ENCODE results near the gene SRC.

Gene SRC

GRCh38 chr20:37436527-37437186 lies 90.7 kb downstream of the SRC start:
- no peak for DNase-seq

GRCh38 chr20:37437676-37438075 lies 91.7 kb downstream of the SRC start:
- no peak for DNase-seq

DNA sequence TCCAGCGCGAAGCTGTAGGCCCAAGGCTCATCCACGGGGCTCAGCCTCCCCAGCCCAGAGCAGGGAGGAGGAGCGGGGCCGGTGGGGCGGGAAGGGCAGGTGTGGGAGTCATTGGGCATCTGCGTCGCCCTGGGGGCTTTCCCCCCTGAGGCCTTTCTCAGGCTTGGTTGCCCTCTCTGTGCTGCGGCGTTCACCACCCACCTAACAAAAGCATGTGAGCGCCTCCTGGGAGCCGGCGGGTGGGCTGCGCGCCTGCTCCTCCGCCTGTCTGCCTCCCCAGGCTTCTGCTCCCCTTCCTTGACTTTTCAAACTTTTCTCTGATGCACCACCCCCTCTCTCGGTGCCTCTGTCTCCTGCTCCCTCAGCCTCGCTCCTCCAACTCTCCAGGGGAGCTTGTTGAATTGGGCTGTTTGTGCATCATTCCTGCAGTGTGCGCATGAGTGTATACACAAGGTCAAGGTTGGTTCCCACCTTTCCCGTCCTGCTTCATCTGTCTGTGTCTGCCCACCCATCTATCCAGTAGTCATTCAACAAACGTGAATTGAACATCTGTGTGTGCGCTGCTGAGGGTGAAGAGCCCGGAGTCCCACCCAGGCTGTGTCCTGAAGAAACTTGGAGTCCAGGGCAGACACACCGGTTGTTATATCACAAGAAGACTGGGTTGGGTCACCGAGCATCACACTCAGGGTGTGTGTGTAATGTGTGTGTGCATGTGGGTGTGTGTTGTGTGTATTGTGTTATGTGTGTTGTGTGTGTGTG lies 92.7 kb downstream of the SRC start:
- DNase-seq = no peak

DNA sequence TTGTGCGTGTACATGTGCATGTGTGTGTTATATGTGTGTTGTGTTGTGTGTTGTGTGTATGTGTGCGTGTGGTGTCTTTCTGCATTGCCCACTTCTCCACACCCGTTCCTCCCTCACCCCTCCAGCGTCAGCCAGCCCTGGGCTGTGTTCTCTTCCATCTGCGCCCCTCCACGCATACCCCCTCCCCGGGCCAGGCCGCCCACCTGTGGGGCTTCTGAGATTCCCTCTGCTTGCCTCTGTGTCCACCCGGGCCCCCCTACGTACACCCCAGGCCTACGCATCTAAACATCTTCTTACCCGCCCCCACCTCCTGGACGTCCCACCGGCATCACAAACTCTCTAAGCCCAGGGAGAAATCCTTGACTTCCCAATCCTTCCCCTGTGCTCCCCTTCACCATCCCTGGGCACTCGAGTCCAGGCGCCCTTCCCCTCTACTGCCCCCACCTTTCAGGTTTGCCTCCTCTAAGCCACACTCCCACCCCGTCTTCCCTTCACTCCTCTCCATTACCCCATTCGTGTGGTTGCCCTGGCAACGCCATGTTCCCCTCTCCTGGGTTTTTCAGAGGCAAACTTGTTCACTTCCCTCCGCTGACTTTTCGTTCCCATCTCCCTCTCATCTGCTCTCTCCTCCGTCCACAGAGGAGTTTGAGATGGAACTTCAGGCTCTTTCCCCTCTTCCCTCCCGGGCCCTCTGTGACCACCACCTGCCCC lies 93.4 kb downstream of the SRC start:
- DNase-seq = no peak

DNA sequence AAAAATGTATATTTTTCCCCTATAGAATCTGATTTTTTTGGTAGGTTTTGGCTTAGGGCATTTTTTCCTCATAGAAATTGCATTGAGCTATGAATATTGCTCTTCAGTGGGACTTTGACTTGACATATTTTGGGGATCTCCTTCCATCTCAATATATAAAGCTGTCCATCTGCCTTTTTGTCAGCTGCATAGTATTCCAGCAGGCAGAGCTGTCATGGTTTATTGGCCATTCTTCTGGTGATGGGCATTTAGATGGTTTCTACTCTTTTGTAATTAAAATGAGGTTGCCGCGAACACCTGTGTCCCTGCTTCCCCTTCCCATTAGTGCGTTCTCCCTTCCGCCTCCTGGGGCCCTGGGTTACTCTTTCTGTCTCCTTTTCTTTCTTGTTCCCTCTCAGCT lies 95.1 kb downstream of the SRC start:
- no peak for DNase-seq

DNA sequence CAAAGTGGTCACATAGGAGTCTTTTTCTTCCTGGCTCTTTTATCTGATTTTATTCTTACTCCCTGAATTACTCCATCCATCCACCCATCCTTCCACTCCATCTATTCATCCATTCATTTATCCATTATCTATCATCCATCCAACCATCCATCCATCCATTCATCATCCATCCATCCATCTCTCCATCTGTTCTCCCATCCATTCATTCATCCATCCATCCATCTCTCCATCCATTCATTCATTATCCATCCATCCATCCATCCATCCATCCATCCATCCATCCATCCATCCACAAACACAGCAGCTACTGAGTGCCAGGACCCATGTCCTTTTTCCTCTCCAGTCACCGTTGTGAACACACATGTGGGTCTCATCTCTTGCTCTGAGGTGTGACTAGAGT lies 96.6 kb downstream of the SRC start:
- no peak for DNase-seq

GRCh38 chr20:37442986-37443385 lies 97.0 kb downstream of the SRC start:
- no peak for DNase-seq

DNA sequence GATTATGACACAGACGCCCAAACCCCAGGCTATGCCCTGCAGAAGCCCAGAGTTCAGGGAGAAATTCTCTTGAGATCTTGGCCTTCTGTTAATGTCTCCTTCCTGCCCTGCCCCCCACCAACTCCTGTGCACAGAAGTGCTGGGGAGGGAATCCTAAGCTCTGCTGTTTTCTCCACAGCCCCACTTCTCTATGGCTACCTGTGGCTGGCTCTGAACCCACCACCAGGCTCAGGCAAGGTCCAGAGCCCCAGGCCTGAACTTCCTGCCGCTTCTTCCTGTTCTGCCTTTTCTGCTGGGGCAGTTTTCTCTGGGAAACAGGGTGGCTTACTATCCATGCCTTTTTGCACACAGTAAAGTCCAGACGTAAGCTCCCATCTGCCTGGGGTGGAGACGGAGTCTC lies 97.7 kb downstream of the SRC start:
- DNase-seq = no peak

GRCh38 chr20:37445041-37445440 lies 99.1 kb downstream of the SRC start:
- no peak for DNase-seq

GRCh38 chr20:37446286-37447032 lies 100.5 kb downstream of the SRC start:
- no peak for DNase-seq

DNA sequence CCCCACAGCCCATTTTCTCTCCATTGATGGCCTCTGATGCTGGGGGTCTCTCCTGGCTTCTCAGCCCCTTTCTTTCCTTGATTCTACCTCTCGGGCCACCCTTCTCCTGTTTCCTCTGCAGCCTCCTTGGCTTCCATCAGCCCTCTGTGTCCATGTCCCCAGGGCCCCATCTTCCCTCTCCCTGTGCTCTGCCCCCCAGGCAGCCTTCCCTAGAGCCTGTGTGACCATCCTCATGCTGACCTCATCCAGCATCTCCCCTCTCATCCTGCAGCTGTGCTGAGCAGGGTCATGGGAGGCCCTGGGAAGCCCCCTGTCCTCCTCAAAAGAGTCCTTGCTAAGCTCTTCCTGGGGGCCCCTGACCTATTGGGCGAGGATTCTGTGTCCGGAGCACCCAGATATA lies 101.7 kb downstream of the SRC start:
- DNase-seq = no peak

DNA sequence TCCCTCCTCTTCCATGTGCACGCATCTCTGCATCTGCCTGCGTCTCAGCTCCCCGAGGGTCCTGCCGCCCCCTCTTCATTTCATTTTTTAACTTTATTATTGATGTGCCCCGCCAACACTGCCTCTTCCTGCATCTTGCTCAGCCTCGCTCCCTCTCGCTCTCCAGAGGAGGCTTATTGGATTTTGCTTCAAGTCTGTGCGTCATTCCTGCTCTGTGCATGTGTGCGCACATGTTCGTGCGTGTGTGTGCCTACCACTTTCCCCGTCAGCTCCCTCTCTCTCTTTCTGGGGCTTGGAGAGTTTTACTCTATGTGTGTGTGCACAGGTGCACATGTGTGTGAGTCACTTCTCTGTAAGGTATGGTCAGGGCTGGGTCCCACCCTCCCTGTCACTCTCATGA lies 103.3 kb downstream of the SRC start:
- no peak for DNase-seq

- no peak for DNase-seq
These were observed 104.4 kb downstream of the SRC start for GRCh38 chr20:37450344-37450743.

- no peak for DNase-seq
These were observed 105.7 kb downstream of the SRC start for GRCh38 chr20:37451616-37452015.

GRCh38 chr20:37452236-37452635 lies 106.3 kb downstream of the SRC start:
- DNase-seq = no peak

GRCh38 chr20:37453288-37453687 lies 107.3 kb downstream of the SRC start:
- DNase-seq = no peak

GRCh38 chr20:37453836-37454235 lies 107.9 kb downstream of the SRC start:
- no peak for DNase-seq

DNA sequence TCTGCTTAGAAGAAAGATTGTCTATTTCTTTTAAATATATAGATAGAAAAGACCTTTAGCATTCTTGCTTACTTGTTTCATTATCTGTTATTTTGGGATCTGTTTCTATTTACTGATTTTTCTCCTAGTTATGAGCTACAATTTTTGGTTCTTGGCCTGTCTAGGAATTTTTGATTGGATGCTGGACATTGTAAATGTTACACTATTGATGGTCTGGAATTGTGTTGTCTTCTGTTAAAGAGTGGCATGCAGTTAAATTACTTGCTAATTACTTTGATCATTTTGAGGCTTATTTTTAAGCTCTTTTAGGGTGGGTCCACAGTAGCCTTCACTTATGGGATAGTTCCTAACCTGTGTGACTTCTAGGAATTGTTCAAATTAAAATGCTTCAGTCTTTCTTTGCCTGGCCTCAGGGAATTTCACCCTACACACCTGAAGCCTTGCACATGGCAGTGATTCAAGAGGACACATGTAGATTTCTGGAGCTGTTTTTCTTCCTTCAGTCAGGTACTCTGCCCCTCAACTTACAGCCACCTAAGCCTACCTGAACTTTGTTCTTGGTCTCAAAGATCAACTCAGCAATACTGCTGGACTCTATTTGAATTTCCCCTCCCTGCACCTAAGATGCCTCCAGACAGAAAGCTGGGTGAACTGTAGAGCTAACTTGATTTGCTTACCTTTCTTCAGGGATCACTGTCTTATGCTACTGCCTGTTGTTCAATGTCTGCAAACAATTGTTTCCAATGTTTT lies 108.9 kb downstream of the SRC start:
- DNase-seq = no peak
